Measurements from ENCODE around the gene DOK4.

The DOK4 gene

GRCh38 chr16:57432505-57432904 is 53.8 kb downstream of the DOK4 start:
- CTCF ChIA-PET: interaction anchor here (0.8 to 5.4 kb wide), 8 partner anchors 9 to 133 kb away, joined by 3 to 49 read pairs (median 6); partner anchors contain the start of gene POLR2C
- TF ChIP-seq CTCF (IDR thresholded peaks at IDR 0.05; ENCODE audit: control extremely low read depth, extremely low read depth, low read depth, missing control alignments): no peak
- no peak for DNase-seq (ENCODE audit: extremely low spot score)
- POLR2A ChIA-PET: interaction anchor here (1.8 kb wide), 1 partner anchor 14 kb away, joined by 5 read pairs; the partner anchor contains the start of genes CIAPIN1 and COQ9

- no peak for DNase-seq (ENCODE audit: extremely low spot score)
- ChIA-PET POLR2A (no interaction called here), CTCF (interaction anchor here (1.5 to 5.4 kb wide), 3 partner anchors 13 to 129 kb away, joined by 3 to 49 read pairs (median 9); partner anchors contain the start of gene POLR2C)
- no peak for TF ChIP-seq CTCF (IDR thresholded peaks at IDR 0.05; ENCODE audit: control extremely low read depth, extremely low read depth, low read depth, missing control alignments)
These were observed 55.3 kb downstream of the DOK4 start for GRCh38 chr16:57430955-57431354.

- TF ChIP-seq CTCF (IDR thresholded peaks at IDR 0.05; ENCODE audit: control extremely low read depth, extremely low read depth, low read depth, missing control alignments): no peak
- POLR2A ChIA-PET: no interaction called here
- DNase-seq (ENCODE audit: extremely low spot score): no peak
- CTCF ChIA-PET: no interaction called here
These were observed 58.5 kb downstream of the DOK4 start for GRCh38 chr16:57427824-57428223.

- CTCF ChIA-PET: interaction anchor here (2.9 to 17.8 kb wide), 3 partner anchors 10 to 123 kb away, joined by 17 to 454 read pairs (median 18); no protein-coding TSS in a partner anchor
These were observed 59.0 kb downstream of the DOK4 start for GRCh38 chr16:57427307-57427706.

DNA sequence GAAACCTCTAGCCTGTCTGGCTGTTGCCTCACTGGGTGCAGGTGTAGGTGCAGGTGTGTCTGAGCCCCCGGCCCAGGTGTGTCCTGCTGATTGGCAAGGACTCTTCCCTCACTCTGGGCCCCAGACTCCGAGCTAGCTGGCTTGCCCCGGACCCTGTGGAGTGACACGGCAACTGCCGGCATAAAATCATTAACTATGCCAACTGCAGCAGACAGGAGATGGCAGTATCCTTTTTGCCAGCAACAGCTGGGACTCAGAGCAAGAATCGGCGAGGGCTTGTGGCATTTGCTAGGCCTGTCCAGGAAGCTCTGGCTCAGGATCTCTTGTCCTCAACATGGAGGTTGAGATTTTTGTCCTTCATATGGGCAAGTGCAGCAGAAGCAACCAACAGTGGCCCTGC is 59.9 kb downstream of the DOK4 start:
- ChIA-PET CTCF (interaction anchor here (2.9 to 17.8 kb wide), 3 partner anchors 9 to 122 kb away, joined by 17 to 454 read pairs (median 18); no protein-coding TSS in a partner anchor), POLR2A (no interaction called here)
- DNase-seq (ENCODE audit: extremely low spot score): no peak
- TF ChIP-seq CTCF (IDR thresholded peaks at IDR 0.05; ENCODE audit: control extremely low read depth, extremely low read depth, low read depth, missing control alignments): no peak

More at GRCh38 chr16:57427307-57427706, 59.0 kb downstream of the DOK4 start:
- no peak for TF ChIP-seq CTCF (IDR thresholded peaks at IDR 0.05; ENCODE audit: control extremely low read depth, extremely low read depth, low read depth, missing control alignments)
- POLR2A ChIA-PET: no interaction called here
- DNase-seq (ENCODE audit: extremely low spot score): no peak

- ChIA-PET POLR2A (interaction anchor here (0.5 kb wide), 1 partner anchor 47 kb away, joined by 3 read pairs; no protein-coding TSS in a partner anchor), CTCF (interaction anchor here (1.4 to 17.8 kb wide), 4 partner anchors 7 to 120 kb away, joined by 4 to 454 read pairs (median 18); no protein-coding TSS in a partner anchor)
- no peak for DNase-seq (ENCODE audit: extremely low spot score)
- no peak for TF ChIP-seq CTCF (IDR thresholded peaks at IDR 0.05; ENCODE audit: control extremely low read depth, extremely low read depth, low read depth, missing control alignments)
These were observed 61.7 kb downstream of the DOK4 start for GRCh38 chr16:57424583-57424982.
